DMS 273 (cell line): ENCODE results near the gene NXT2.
A peak's percentile ranks its signal among the peaks of the same experiment; 100 is the strongest.
"Not testable (repeated sequence)": the region's sequence is repeated elsewhere in the genome, so short reads cannot be mapped to it uniquely, and the experiment has no call there.

Experiments
- DNase-seq: peaks from one replicate; lab custom pipeline; 2025; ENCODE audit not compliant: unreplicated experiment; lab: John Stamatoyannopoulos, UW

The NXT2 gene

GRCh38 chrX:109536439-109537323, at the start of gene NXT2:
NXT2 (plus strand) TSS chrX:109536844; CDS start chrX:109537007, 163 bp downstream.
- peak; percentile 95 for DNase-seq

- no peak for DNase-seq
These were observed 49.0 kb upstream of the NXT2 start for GRCh38 chrX:109487640-109488039.

- no peak for DNase-seq
These were observed 47.5 kb upstream of the NXT2 start for GRCh38 chrX:109489174-109489573.

- no peak for DNase-seq
These were observed 38.2 kb upstream of the NXT2 start for GRCh38 chrX:109498434-109498833.

- DNase-seq: no peak
These were observed 35.5 kb upstream of the NXT2 start for GRCh38 chrX:109501176-109501575.

GRCh38 chrX:109508915-109509314, 27.7 kb upstream of the NXT2 start:
- no peak for DNase-seq

- no peak for DNase-seq
These were observed 25.5 kb upstream of the NXT2 start for GRCh38 chrX:109511113-109511512.

GRCh38 chrX:109519001-109519400, 17.6 kb upstream of the NXT2 start:
- DNase-seq: no peak

GRCh38 chrX:109533005-109533404, 3.6 kb upstream of the NXT2 start:
- DNase-seq: no peak

GRCh38 chrX:109533631-109534030, 3.0 kb upstream of the NXT2 start:
- DNase-seq: no peak

- DNase-seq: no peak
These were observed 1.7 kb upstream of the NXT2 start for GRCh38 chrX:109534933-109535332.

- no peak for DNase-seq
These were observed 1.1 kb upstream of the NXT2 start for GRCh38 chrX:109535578-109535977.

- peak; percentile 66 for DNase-seq
These were observed 651 bp downstream of the NXT2 start for GRCh38 chrX:109537324-109537665.

- not testable (repeated sequence) for DNase-seq
These were observed 2.4 kb downstream of the NXT2 start for GRCh38 chrX:109539007-109539406.

- DNase-seq: no peak
These were observed 17.2 kb downstream of the NXT2 start for GRCh38 chrX:109553862-109554261.

- DNase-seq: not testable (repeated sequence)
These were observed 39.4 kb downstream of the NXT2 start for GRCh38 chrX:109576083-109576482.

- DNase-seq: no peak
These were observed 40.4 kb downstream of the NXT2 start for GRCh38 chrX:109577055-109577454.

- DNase-seq: no peak
These were observed 42.3 kb downstream of the NXT2 start for GRCh38 chrX:109578916-109579315.

- DNase-seq: peak; percentile 23
These were observed 48.8 kb downstream of the NXT2 start for GRCh38 chrX:109585488-109585887.

GRCh38 chrX:109590176-109590575, 53.5 kb downstream of the NXT2 start:
- no peak for DNase-seq
